Endothelial cell (in vitro differentiated cells): ENCODE data around the gene AKAP12. TPM values are rescaled to one million over a fixed set of nuclear protein-coding genes. Genes with fewer than 3 reads are reported as not detected.

ENCODE experiments used
- DNase-seq: peaks from one replicate; pipeline ENCODE4 v3.0.0; 2021; ENCODE audit warnings: low spot score
- H3K27ac Mint-ChIP-seq: one replicate; pipeline ENCODE4 v1.8.0; 2021; ENCODE audit warnings: mixed read lengths, inconsistent platforms; ENCODE audit not compliant: unreplicated experiment
- H3K27me3 Mint-ChIP-seq: one replicate; pipeline ENCODE4 v1.8.0; 2021; ENCODE audit warnings: mild to moderate bottlenecking, moderate library complexity, mixed read lengths, inconsistent platforms; ENCODE audit not compliant: unreplicated experiment
- H3K36me3 Mint-ChIP-seq: one replicate; pipeline ENCODE4 v1.8.0; 2021; ENCODE audit warnings: mild to moderate bottlenecking, low read depth, mixed read lengths, inconsistent platforms; ENCODE audit not compliant: unreplicated experiment
- H3K4me1 Mint-ChIP-seq: one replicate; pipeline ENCODE4 v1.8.0; 2021; ENCODE audit warnings: mild to moderate bottlenecking, mixed read lengths, inconsistent platforms; ENCODE audit not compliant: unreplicated experiment
- H3K4me3 Mint-ChIP-seq: one replicate; pipeline ENCODE4 v1.8.0; 2021; ENCODE audit warnings: mild to moderate bottlenecking, mixed read lengths, inconsistent platforms; ENCODE audit not compliant: unreplicated experiment
- H3K9me3 Mint-ChIP-seq: one replicate; pipeline ENCODE4 v1.8.0; 2021; ENCODE audit warnings: mixed read lengths, inconsistent platforms; ENCODE audit not compliant: unreplicated experiment
- CTCF ChIP-seq: fragments of 200-600 bp; sonication (generic); IDR thresholded peaks from one replicate; pipeline ENCODE4 v1.5.0; 2021; ENCODE audit warnings: antibody characterized with exemption; ENCODE audit not compliant: unreplicated experiment
- total RNA-seq: library from RNA; stranded (reverse); fragmentation: NEBNext Ultra II Directional; extraction: Animal tissue kit (Norgen Biotek cat#: 25700); gene quantifications from one replicate; pipeline ENCODE4 v1.2.1, GENCODE V29; 2021; ENCODE audit not compliant: unreplicated experiment

The AKAP12 gene
- total RNA-seq, 1 donor from 2014 or later: 70.1 TPM

GRCh38 chr6:151357758-151358436, 118.1 kb downstream of the AKAP12 start:
- peak overlapping the region; percentile 15 for H3K27ac Mint-ChIP-seq
- H3K4me3 Mint-ChIP-seq: no peak overlapping the region
- H3K36me3 Mint-ChIP-seq: no peaks in the 10 kb centered on the region

GRCh38 chr6:151358475-151358874, 118.7 kb downstream of the AKAP12 start:
- no peaks in the 10 kb centered on the region for H3K27me3 Mint-ChIP-seq
- peaks cover 2% of the 10 kb centered on the region for H3K4me1 Mint-ChIP-seq
- no peak for TF ChIP-seq CTCF
- H3K9me3 Mint-ChIP-seq: no peaks in the 10 kb centered on the region
- no peak overlapping the region for H3K27ac Mint-ChIP-seq
- DNase-seq: no peak
- no peaks in the 10 kb centered on the region for H3K36me3 Mint-ChIP-seq
- no peak overlapping the region for H3K4me3 Mint-ChIP-seq

More at GRCh38 chr6:151357758-151358436, 118.1 kb downstream of the AKAP12 start:
- Mint-ChIP-seq H3K27me3 (no peaks in the 10 kb centered on the region), H3K4me1 (peaks cover 2% of the 10 kb centered on the region), H3K9me3 (no peaks in the 10 kb centered on the region)
- DNase-seq: no peak
- no peak for TF ChIP-seq CTCF

- H3K27me3 Mint-ChIP-seq: no peaks in the 10 kb centered on the region
- DNase-seq: no peak
- no peak for TF ChIP-seq CTCF
- H3K9me3 Mint-ChIP-seq: no peaks in the 10 kb centered on the region
- peaks cover 2% of the 10 kb centered on the region for H3K4me1 Mint-ChIP-seq
- no peak overlapping the region for H3K4me3 Mint-ChIP-seq
- H3K27ac Mint-ChIP-seq: no peak overlapping the region
- H3K36me3 Mint-ChIP-seq: peaks cover 4% of the 10 kb centered on the region
Measured at GRCh38 chr6:151359486-151359885, 119.7 kb downstream of the AKAP12 start.

GRCh38 chr6:151365233-151365632, 125.5 kb downstream of the AKAP12 start:
- no peaks in the 10 kb centered on the region for H3K27me3 Mint-ChIP-seq
- no peak overlapping the region for H3K27ac Mint-ChIP-seq
- peaks cover 19% of the 10 kb centered on the region for H3K36me3 Mint-ChIP-seq
- no peak for DNase-seq
- H3K4me1 Mint-ChIP-seq: no peaks in the 10 kb centered on the region
- H3K9me3 Mint-ChIP-seq: no peaks in the 10 kb centered on the region
- TF ChIP-seq CTCF: no peak
- H3K4me3 Mint-ChIP-seq: no peak overlapping the region

GRCh38 chr6:151370509-151371078, 130.8 kb downstream of the AKAP12 start:
- Mint-ChIP-seq H3K27ac (no peak overlapping the region), H3K4me3 (no peak overlapping the region), H3K36me3 (peaks cover 28% of the 10 kb centered on the region), H3K4me1 (peaks cover 23% of the 10 kb centered on the region), H3K27me3 (no peaks in the 10 kb centered on the region), H3K9me3 (no peaks in the 10 kb centered on the region)
- DNase-seq: no peak
- TF ChIP-seq CTCF: no peak
